Astrocyte (in vitro differentiated cells and primary cell): ENCODE data around the gene TEC. TPM values are rescaled to one million over a fixed set of nuclear protein-coding genes. Genes with fewer than 3 reads are reported as not detected.

Source experiments
- DNase-seq: peaks from one replicate; pipeline ENCODE4 v3.0.0-alpha.2; 2010; ENCODE audit warnings: low read depth
- FAIRE-seq: peaks from 2 replicates; lab custom pipeline; 2011; peaks lifted over from hg19 to GRCh38; lab: Jason Lieb, UNC
- H2AFZ ChIP-seq: 2 replicates; pipeline ENCODE4 v1.6.0; 2012; ENCODE audit warnings: low read depth, low read length, inconsistent platforms
- H3K27ac ChIP-seq: 2 replicates; pipeline ENCODE4 v1.5.1; 2011; ENCODE audit warnings: low read depth, low read length, inconsistent platforms
- H3K27me3 ChIP-seq: 2 replicates; pipeline ENCODE4 v1.6.0; 2011; ENCODE audit warnings: low read length, inconsistent platforms; ENCODE audit not compliant: insufficient read depth
- H3K36me3 ChIP-seq: 2 replicates; pipeline ENCODE4 v1.5.1; 2011; ENCODE audit warnings: low read length, inconsistent platforms; ENCODE audit not compliant: insufficient read depth
- H3K4me1 ChIP-seq: 2 replicates; pipeline ENCODE4 v1.5.1; 2011; ENCODE audit warnings: low read length, inconsistent platforms; ENCODE audit not compliant: insufficient read depth
- H3K4me2 ChIP-seq: 2 replicates; pipeline ENCODE4 v1.6.0; 2012; ENCODE audit warnings: low read length, inconsistent platforms
- H3K4me3 ChIP-seq: 2 replicates; pipeline ENCODE4 v1.5.1; 2011; ENCODE audit warnings: low read depth, mild to moderate bottlenecking, low read length, inconsistent platforms; ENCODE audit not compliant: insufficient read depth
- H3K79me2 ChIP-seq: 2 replicates; pipeline ENCODE4 v1.6.0; 2012; ENCODE audit warnings: mild to moderate bottlenecking, low read length, inconsistent platforms; ENCODE audit not compliant: insufficient read depth
- H3K9ac ChIP-seq: 2 replicates; pipeline ENCODE4 v1.6.0; 2012; ENCODE audit warnings: mild to moderate bottlenecking, low read length, inconsistent platforms
- H3K9me3 ChIP-seq: 2 replicates; pipeline ENCODE4 v1.5.1; 2012; ENCODE audit warnings: low read depth, mild to moderate bottlenecking, low read length, inconsistent platforms; ENCODE audit not compliant: insufficient read depth
- H4K20me1 ChIP-seq: 2 replicates; pipeline ENCODE4 v1.6.0; 2012; ENCODE audit warnings: low read length, inconsistent platforms; ENCODE audit not compliant: insufficient read depth
- H3K27ac Mint-ChIP-seq: one replicate; pipeline ENCODE4 v1.8.0; 2021; ENCODE audit warnings: mild to moderate bottlenecking, mixed read lengths; ENCODE audit not compliant: unreplicated experiment
- H3K27me3 Mint-ChIP-seq: one replicate; pipeline ENCODE4 v1.8.0; 2021; ENCODE audit warnings: low read depth, mixed read lengths; ENCODE audit not compliant: unreplicated experiment
- H3K36me3 Mint-ChIP-seq: one replicate; pipeline ENCODE4 v1.8.0; 2021; ENCODE audit warnings: low read depth, mixed read lengths; ENCODE audit not compliant: unreplicated experiment
- H3K4me1 Mint-ChIP-seq: one replicate; pipeline ENCODE4 v1.8.0; 2021; ENCODE audit warnings: low read depth, mixed read lengths; ENCODE audit not compliant: unreplicated experiment
- H3K4me3 Mint-ChIP-seq: one replicate; pipeline ENCODE4 v1.8.0; 2021; ENCODE audit warnings: mild to moderate bottlenecking, moderate library complexity, mixed read lengths; ENCODE audit not compliant: unreplicated experiment
- H3K9me3 Mint-ChIP-seq: one replicate; pipeline ENCODE4 v1.8.0; 2021; ENCODE audit warnings: mild to moderate bottlenecking, mixed read lengths; ENCODE audit not compliant: unreplicated experiment
- EZH2 ChIP-seq: IDR thresholded peaks from 2 replicates; pipeline ENCODE4 v1.6.1; 2012; ENCODE audit warnings: mild to moderate bottlenecking, low read length, inconsistent platforms; ENCODE audit not compliant: insufficient read depth
- total RNA-seq: library from RNA; stranded (reverse); gene quantifications from 2 replicates; pipeline ENCODE4 v1.2.1, GENCODE V29; 2021
- TF ChIP-seq, protein P1 (sequence below): IDR thresholded peaks from 2 replicates; pipeline ENCODE4 v1.5.1; 2011; ENCODE audit warnings: low read depth, mild to moderate bottlenecking, inconsistent platforms, low read length, moderate library complexity; ENCODE audit not compliant: insufficient read depth

TEC gene
- total RNA-seq, 1 donor from 2014 or later, result 0.61 TPM

- Histone ChIP-seq H3K36me3 (no peaks in the 10 kb centered on the region), H3K27me3 (no peaks in the 10 kb centered on the region), H3K27ac (no peak overlapping the region), H3K9me3 (no peaks in the 10 kb centered on the region), H3K79me2 (no peaks in the 10 kb centered on the region), H4K20me1 (no peaks in the 10 kb centered on the region), H3K4me2 (no peak overlapping the region), H3K9ac (no peak overlapping the region), H2AFZ (no peak overlapping the region), H3K4me1 (no peaks in the 10 kb centered on the region), H3K4me3 (no peak overlapping the region)
- H3K4me1 Mint-ChIP-seq, result peaks cover 7% of the 10 kb centered on the region
- peaks cover 6% of the 10 kb centered on the region for H3K9me3 Mint-ChIP-seq
- DNase-seq (no peak), FAIRE-seq (no peak)
- H3K4me3 Mint-ChIP-seq, result no peak overlapping the region
- TF ChIP-seq, protein P1, sequence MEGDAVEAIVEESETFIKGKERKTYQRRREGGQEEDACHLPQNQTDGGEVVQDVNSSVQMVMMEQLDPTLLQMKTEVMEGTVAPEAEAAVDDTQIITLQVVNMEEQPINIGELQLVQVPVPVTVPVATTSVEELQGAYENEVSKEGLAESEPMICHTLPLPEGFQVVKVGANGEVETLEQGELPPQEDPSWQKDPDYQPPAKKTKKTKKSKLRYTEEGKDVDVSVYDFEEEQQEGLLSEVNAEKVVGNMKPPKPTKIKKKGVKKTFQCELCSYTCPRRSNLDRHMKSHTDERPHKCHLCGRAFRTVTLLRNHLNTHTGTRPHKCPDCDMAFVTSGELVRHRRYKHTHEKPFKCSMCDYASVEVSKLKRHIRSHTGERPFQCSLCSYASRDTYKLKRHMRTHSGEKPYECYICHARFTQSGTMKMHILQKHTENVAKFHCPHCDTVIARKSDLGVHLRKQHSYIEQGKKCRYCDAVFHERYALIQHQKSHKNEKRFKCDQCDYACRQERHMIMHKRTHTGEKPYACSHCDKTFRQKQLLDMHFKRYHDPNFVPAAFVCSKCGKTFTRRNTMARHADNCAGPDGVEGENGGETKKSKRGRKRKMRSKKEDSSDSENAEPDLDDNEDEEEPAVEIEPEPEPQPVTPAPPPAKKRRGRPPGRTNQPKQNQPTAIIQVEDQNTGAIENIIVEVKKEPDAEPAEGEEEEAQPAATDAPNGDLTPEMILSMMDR, result no peak
- no peak for TF ChIP-seq EZH2
- peaks cover 4% of the 10 kb centered on the region for H3K36me3 Mint-ChIP-seq
- H3K27me3 Mint-ChIP-seq, result no peaks in the 10 kb centered on the region
- no peak overlapping the region for H3K27ac Mint-ChIP-seq
Measured at GRCh38 chr4:48152259-48152658, 117.4 kb downstream of the TEC start.

DNA sequence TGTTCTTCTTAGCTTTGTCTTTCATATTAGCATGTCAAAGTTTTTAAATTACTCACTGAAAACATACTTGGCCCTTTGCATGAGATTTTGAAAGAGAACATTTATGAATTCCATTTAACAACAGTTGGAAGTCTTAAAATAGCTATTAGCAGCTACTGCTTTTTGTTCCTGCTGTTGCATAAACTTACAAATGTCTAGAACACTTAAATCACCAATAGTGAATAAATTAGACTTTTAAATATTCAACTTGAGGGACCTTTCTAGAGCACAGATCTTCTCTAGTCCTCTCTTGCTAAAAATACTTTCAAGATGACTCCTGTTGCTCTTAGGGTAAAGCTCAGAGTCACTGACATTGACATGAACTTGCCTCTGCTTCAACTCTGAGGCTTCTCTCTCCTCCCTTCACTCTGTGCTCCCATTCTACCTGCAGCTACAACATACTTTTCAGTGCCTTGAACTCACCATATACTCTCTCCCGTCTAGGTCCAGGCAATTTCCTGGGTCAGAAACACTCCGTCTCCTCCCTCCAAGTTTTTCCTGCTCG is 119.7 kb downstream of the TEC start:
- H3K9me3 ChIP-seq, result no peaks in the 10 kb centered on the region
- H3K27ac ChIP-seq, result no peak overlapping the region
- H4K20me1 ChIP-seq, result no peaks in the 10 kb centered on the region
- H3K9me3 Mint-ChIP-seq, result peaks cover 4% of the 10 kb centered on the region
- FAIRE-seq (no peak), DNase-seq (no peak)
- H3K27ac Mint-ChIP-seq, result no peak overlapping the region
- no peak overlapping the region for H3K9ac ChIP-seq
- no peak overlapping the region for H3K4me2 ChIP-seq
- no peaks in the 10 kb centered on the region for H3K36me3 ChIP-seq
- no peak overlapping the region for H3K4me3 Mint-ChIP-seq
- H3K79me2 ChIP-seq, result no peaks in the 10 kb centered on the region
- H3K27me3 ChIP-seq, result no peaks in the 10 kb centered on the region
- H3K27me3 Mint-ChIP-seq, result no peaks in the 10 kb centered on the region
- no peak overlapping the region for H2AFZ ChIP-seq
- H3K4me3 ChIP-seq, result no peak overlapping the region
- H3K4me1 ChIP-seq, result no peaks in the 10 kb centered on the region
- TF ChIP-seq, protein P1, result no peak
- TF ChIP-seq EZH2, result no peak
- H3K36me3 Mint-ChIP-seq, result no peaks in the 10 kb centered on the region
- H3K4me1 Mint-ChIP-seq, result peaks cover 7% of the 10 kb centered on the region

DNA sequence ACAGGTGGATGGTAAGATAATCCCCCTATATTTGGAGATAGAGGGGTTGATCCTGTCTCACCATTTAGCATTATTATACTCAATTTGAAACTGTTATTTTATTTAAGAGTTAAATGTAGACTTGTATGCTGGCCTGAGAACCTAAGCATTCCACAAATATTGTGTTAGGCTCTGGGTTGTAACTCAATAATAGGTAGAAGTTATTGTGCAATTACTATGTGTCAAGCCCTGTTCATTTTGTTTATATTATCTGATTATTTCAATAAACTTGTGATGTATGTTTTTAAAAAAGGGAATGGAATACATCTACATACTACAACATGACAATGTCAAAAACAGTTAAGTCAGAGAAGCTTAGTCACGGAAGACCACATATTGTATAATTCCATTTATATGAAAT is 122.0 kb downstream of the TEC start:
- no peak for TF ChIP-seq EZH2
- TF ChIP-seq, protein P1, result no peak
- H3K36me3 Mint-ChIP-seq, result no peaks in the 10 kb centered on the region
- H3K4me3 ChIP-seq, result no peak overlapping the region
- H3K9me3 ChIP-seq, result no peaks in the 10 kb centered on the region
- H3K27me3 ChIP-seq, result no peaks in the 10 kb centered on the region
- H3K9ac ChIP-seq, result no peak overlapping the region
- DNase-seq, result no peak
- no peaks in the 10 kb centered on the region for H3K36me3 ChIP-seq
- H4K20me1 ChIP-seq, result no peaks in the 10 kb centered on the region
- no peak overlapping the region for H2AFZ ChIP-seq
- H3K9me3 Mint-ChIP-seq, result no peaks in the 10 kb centered on the region
- no peak overlapping the region for H3K27ac ChIP-seq
- no peak overlapping the region for H3K4me2 ChIP-seq
- no peak overlapping the region for H3K27ac Mint-ChIP-seq
- no peak for FAIRE-seq
- no peaks in the 10 kb centered on the region for H3K4me1 ChIP-seq
- no peak overlapping the region for H3K4me3 Mint-ChIP-seq
- H3K4me1 Mint-ChIP-seq, result peaks cover 7% of the 10 kb centered on the region
- H3K79me2 ChIP-seq, result no peaks in the 10 kb centered on the region
- no peaks in the 10 kb centered on the region for H3K27me3 Mint-ChIP-seq
